ENCODE data around the gene ANG. TPM values are rescaled to one million over a fixed set of nuclear protein-coding genes. Genes with fewer than 3 reads are reported as not detected.

The ANG gene
- total and polyA plus RNA-seq, 2 of the 8 experiments (the other 6 are each of a cell fraction or from before 2014, with no cell fraction given) = 2.2 to 4.6 TPM

GRCh38 chr14:20690848-20691640 lies 2.5 kb downstream of the ANG start:
- Histone ChIP-seq H4K20me1 (replicated peaks in 1 of 2; ENCODE audit: control insufficient read depth in 1 of 2, insufficient read depth in 2 of 2, low read length in 2 of 2) (no peaks in the 10 kb centered on the region), H3K4me3 (ENCODE audit: extremely low read depth in 1 of 4, insufficient read depth in 2 of 4, low read depth in 3 of 4, low read length in 4 of 4) (no peak overlapping the region), H3K18ac (ENCODE audit: extremely low read depth, low read length) (no peak overlapping the region), H2AFZ (ENCODE audit: low read length) (no peak overlapping the region), H3K36me3 (ENCODE audit: control insufficient read depth in 2 of 4, insufficient read depth in 4 of 4, low read length in 3 of 4) (no peaks in the 10 kb centered on the region), H2BK15ac (ENCODE audit: low read length) (no peak overlapping the region), H3K4me1 (replicated peaks in 1 of 4; ENCODE audit: control insufficient read depth in 3 of 4, insufficient read depth in 4 of 4, low read length in 3 of 4) (no peaks in the 10 kb centered on the region), H3K23ac (ENCODE audit: insufficient read length) (no peak overlapping the region), H3K79me2 (ENCODE audit: control insufficient read depth in 1 of 2, insufficient read depth in 2 of 2, low read length in 2 of 2) (no peaks in the 10 kb centered on the region), H2AK5ac (ENCODE audit: low read depth, low read length) (no peak overlapping the region), H3K4me2 (ENCODE audit: insufficient read depth in 1 of 2, low read depth in 2 of 2, low read length in 2 of 2) (no peak overlapping the region), H4K5ac (ENCODE audit: insufficient read length, low read depth, low read length) (no peak overlapping the region), H3K14ac (ENCODE audit: insufficient read length) (no peak overlapping the region), H3K9me3 (ENCODE audit: insufficient read depth in 2 of 2, low read depth in 1 of 2, low read length in 1 of 2) (no peaks in the 10 kb centered on the region), H4K8ac (ENCODE audit: extremely low read depth, insufficient read depth, low read length) (no peak overlapping the region), H3K4ac (replicated peaks; ENCODE audit: insufficient read length, low read depth, low read length) (no peak overlapping the region), H3K79me1 (ENCODE audit: low read depth, low read length) (no peaks in the 10 kb centered on the region), H2BK120ac (replicated peaks; ENCODE audit: low read depth, low read length) (no peak overlapping the region), H2BK12ac (ENCODE audit: low read depth, low read length) (no peak overlapping the region), H4K91ac (replicated peaks; ENCODE audit: insufficient read length, low read length) (no peak overlapping the region), H3K23me2 (ENCODE audit: low read depth, low read length) (no peaks in the 10 kb centered on the region), H3K9ac (replicated peaks in 1 of 4; ENCODE audit: extremely low read depth in 1 of 4, low read depth in 3 of 4, low read length in 3 of 4) (no peak overlapping the region), H2BK5ac (ENCODE audit: low read depth, low read length) (no peak overlapping the region), H3K27ac (ENCODE audit: low read depth, low read length) (no peak overlapping the region), H2BK20ac (ENCODE audit: low read length) (no peak overlapping the region), H3K56ac (replicated peaks; ENCODE audit: insufficient read length, low read depth, low read length) (no peak overlapping the region), H3K27me3 (replicated peaks in 1 of 4; ENCODE audit: control insufficient read depth in 3 of 4, extremely low read depth in 1 of 4, insufficient read depth in 3 of 4, low read length in 3 of 4) (no peaks in the 10 kb centered on the region)
- FAIRE-seq (peak; percentile 86), DNase-seq (ENCODE audit: low read depth in 1 of 2, low spot score in 2 of 2) (peak in 1 of 2 experiments; percentile 61)
- 47% methylated on average over 9 of the region's 9 CpGs; no CpG with 5 or more reads in 1 of the 2 experiments for WGBS, 2 experiments (ENCODE audit: extremely low coverage in 1 of 2, insufficient coverage in 1 of 2, insufficient read length in 1 of 2, insufficient replicate concordance in 2 of 2, low coverage in 1 of 2, low lambda C conversion rate in 2 of 2, missing lambda C conversion rate in 1 of 2)
- ChIA-PET POLR2A (ENCODE audit: partially characterized antibody) (no interaction called here), CTCF (ENCODE audit: partially characterized antibody) (interaction anchor here (0.8 to 5.0 kb wide), 28 partner anchors 10 to 403 kb away, joined by 3 to 59 read pairs (median 4); partner anchors contain the start of gene SLC39A2)
- TF ChIP-seq HDAC2 (IDR thresholded peaks at IDR 0.05; ENCODE audit: borderline replicate concordance in 1 of 2, low read depth in 2 of 2, low read length in 2 of 2) = no peak
- TF ChIP-seq TEAD4 (IDR thresholded peaks at IDR 0.05; ENCODE audit: low read depth, low read length) = peak; percentile 57; the same call in 1 of the 2 replicates
- peak in 2 of 3 experiments; percentile 78 to 86; a peak in 3 of 4 replicates for TF ChIP-seq CTCF (IDR thresholded peaks at IDR 0.05; ENCODE audit: control extremely low read depth in 1 of 3, insufficient read depth in 1 of 3, low read depth in 1 of 3, low read length in 3 of 3)
- no peak for TF ChIP-seq SAP30 (IDR thresholded peaks at IDR 0.05; ENCODE audit: insufficient read depth, insufficient replicate concordance, low read length)
